Keratinocyte (primary cell): Measurements from ENCODE around the gene CTNND2. TPM values are rescaled to one million over a fixed set of nuclear protein-coding genes. Genes with fewer than 3 reads are reported as not detected.

Source experiments
- DNase-seq: peaks from one replicate; pipeline ENCODE4 v3.0.0-alpha.2; 2011; ENCODE audit warnings: low read depth, missing footprints, low spot score
- FAIRE-seq: peaks from 2 replicates; lab custom pipeline; 2011; peaks lifted over from hg19 to GRCh38; lab: Jason Lieb, UNC
- H2AFZ ChIP-seq: 2 replicates; pipeline ENCODE4 v1.6.0; 2012; ENCODE audit warnings: low read length, control low read depth, inconsistent platforms; ENCODE audit not compliant: control insufficient read depth
- H3K27ac ChIP-seq: 2 replicates; pipeline ENCODE4 v1.5.1; 2011; ENCODE audit warnings: low read length; ENCODE audit not compliant: control insufficient read depth, insufficient read depth
- H3K27me3 ChIP-seq: 3 replicates; pipeline ENCODE4 v1.6.0; 2011; ENCODE audit warnings: low read length; ENCODE audit not compliant: control insufficient read depth, insufficient read depth; ENCODE audit errors: extremely low read depth
- H3K36me3 ChIP-seq, 2 experiments: 2 replicates in 1 of 2; 3 replicates in 1 of 2; pipeline ENCODE4 v1.5.1; 2011; ENCODE audit warnings: low read length in 2 of 2, mild to moderate bottlenecking in 1 of 2; ENCODE audit not compliant: control insufficient read depth in 2 of 2, insufficient read depth in 2 of 2; ENCODE audit errors: extremely low read depth in 1 of 2
- H3K4me1 ChIP-seq: 3 replicates; pipeline ENCODE4 v1.5.1; 2011; ENCODE audit warnings: low read length; ENCODE audit not compliant: control insufficient read depth, insufficient read depth; ENCODE audit errors: extremely low read depth
- H3K4me2 ChIP-seq: 3 replicates; pipeline ENCODE4 v1.6.0; 2011; ENCODE audit warnings: low read depth, low read length; ENCODE audit not compliant: control insufficient read depth, insufficient read depth; ENCODE audit errors: extremely low read depth
- H3K4me3 ChIP-seq, 3 experiments: fragments of 200-600 bp in 1 of 3; sonication (generic) in 1 of 3; 2 replicates in 2 of 3; 3 replicates in 1 of 3; pipeline ENCODE4 v1.5.1; 2011 to 2016; ENCODE audit warnings: low read length in 3 of 3, mild to moderate bottlenecking in 3 of 3, control low read depth in 2 of 3, inconsistent platforms in 1 of 3, low read depth in 1 of 3, mixed read lengths in 1 of 3, mixed run types in 1 of 3, moderate library complexity in 1 of 3; ENCODE audit not compliant: control insufficient read depth in 2 of 3, insufficient read depth in 2 of 3; ENCODE audit errors: extremely low read depth in 1 of 3
- H3K79me2 ChIP-seq: 2 replicates; pipeline ENCODE4 v1.6.0; 2012; ENCODE audit warnings: low read length; ENCODE audit not compliant: control insufficient read depth, insufficient read depth
- H3K9ac ChIP-seq: 3 replicates; pipeline ENCODE4 v1.6.0; 2011; ENCODE audit warnings: low read length; ENCODE audit not compliant: control insufficient read depth, insufficient read depth; ENCODE audit errors: extremely low read depth
- H3K9me1 ChIP-seq: 3 replicates; pipeline ENCODE4 v1.6.0; 2011; ENCODE audit warnings: low read length; ENCODE audit not compliant: control insufficient read depth, insufficient read depth; ENCODE audit errors: extremely low read depth
- H3K9me3 ChIP-seq: 2 replicates; pipeline ENCODE4 v1.5.1; 2012; ENCODE audit warnings: low read depth, low read length; ENCODE audit not compliant: control insufficient read depth
- H4K20me1 ChIP-seq: 3 replicates; pipeline ENCODE4 v1.6.0; 2011; ENCODE audit warnings: low read length; ENCODE audit not compliant: control insufficient read depth, insufficient read depth; ENCODE audit errors: extremely low read depth
- CTCF ChIP-seq, 3 experiments: IDR thresholded peaks in 1 of 3; conservative IDR thresholded peaks in 1 of 3; optimal IDR thresholded peaks in 1 of 3; 2 replicates in 2 of 3; 3 replicates in 1 of 3; pipeline versions ENCODE3 to v1.5.1; 2011; ENCODE audit warnings: low read length in 3 of 3, mild to moderate bottlenecking in 3 of 3, moderate library complexity in 2 of 3, control low read depth in 1 of 3, inconsistent platforms in 1 of 3; ENCODE audit not compliant: insufficient read depth in 2 of 3; ENCODE audit errors: extremely low read depth in 1 of 3
- EZH2 ChIP-seq: IDR thresholded peaks from one replicate; pipeline ENCODE4 v1.6.1; 2012; ENCODE audit warnings: inconsistent platforms, mild to moderate bottlenecking, low read length, moderate library complexity
- dilution Hi-C: fragments of 300-500 bp; cut with MboI; formaldehyde crosslinking; loops from one replicate; pipeline ENCODE4 v1.7.0; 2020; ENCODE audit warnings: low sequenced_read_pairs; ENCODE audit not compliant: extremely low pct_ligation_motif_present
- polyA plus RNA-seq, 5 experiments: library from polyadenylated mRNA; depleted of rRNA in 3 of 5; stranded (reverse) in 3 of 5; stranded (forward) in 1 of 5; unstranded in 1 of 5; fragments of >200 nt; gene quantifications; 1 replicate in 1 of 5; 2 replicates in 3 of 5; 3 replicates in 1 of 5; pipeline versions ENCODE4 v1.2.1 to v1.2.3, GENCODE V29; 2011 to 2012; ENCODE audit warnings: missing spikeins in 2 of 5, low read depth in 1 of 5, low replicate concordance in 1 of 5

CTNND2 gene
- polyA plus RNA-seq, 1 donor (not counting 4 experiments of a cell fraction or from before 2014, with no cell fraction given), result not detected

- Histone ChIP-seq H3K4me3 (no peak overlapping the region), H2AFZ (no peak overlapping the region), H3K79me2 (no peaks in the 10 kb centered on the region), H3K9me1 (no peaks in the 10 kb centered on the region), H3K27ac (no peak overlapping the region), H3K27me3 (no peaks in the 10 kb centered on the region), H3K36me3 (no peaks in the 10 kb centered on the region), H4K20me1 (no peaks in the 10 kb centered on the region), H3K9me3 (no peaks in the 10 kb centered on the region), H3K4me2 (no peak overlapping the region), H3K9ac (no peak overlapping the region), H3K4me1 (no peaks in the 10 kb centered on the region)
- TF ChIP-seq CTCF (optimal IDR thresholded peaks at IDR 0.05 in 1 of 3, IDR thresholded peaks at IDR 0.05 in 1 of 3, conservative IDR thresholded peaks at IDR 0.05 in 1 of 3; ENCODE audit: extremely low read depth in 1 of 3, insufficient read depth in 2 of 3, low read length in 3 of 3), result no peak
- no peak for TF ChIP-seq EZH2
- FAIRE-seq (no peak), DNase-seq (no peak)
- dilution Hi-C loops, result no loop called here
Measured at GRCh38 chr5:11394933-11395332, 509.3 kb downstream of the CTNND2 start.

GRCh38 chr5:11390291-11390767 lies 513.9 kb downstream of the CTNND2 start:
- H3K9ac ChIP-seq, result no peak overlapping the region
- H3K36me3 ChIP-seq, result no peaks in the 10 kb centered on the region
- H3K27ac ChIP-seq, result no peak overlapping the region
- no peaks in the 10 kb centered on the region for H3K4me1 ChIP-seq
- TF ChIP-seq CTCF (optimal IDR thresholded peaks at IDR 0.05 in 1 of 3, IDR thresholded peaks at IDR 0.05 in 1 of 3, conservative IDR thresholded peaks at IDR 0.05 in 1 of 3; ENCODE audit: extremely low read depth in 1 of 3, insufficient read depth in 2 of 3, low read length in 3 of 3) (no peak), EZH2 (no peak)
- dilution Hi-C loops, result no loop called here
- DNase-seq (no peak), FAIRE-seq (no peak)
- H3K4me3 ChIP-seq, result no peak overlapping the region
- H2AFZ ChIP-seq, result no peak overlapping the region
- no peaks in the 10 kb centered on the region for H4K20me1 ChIP-seq
- H3K9me3 ChIP-seq, result no peaks in the 10 kb centered on the region
- peaks cover 17% of the 10 kb centered on the region for H3K27me3 ChIP-seq
- no peak overlapping the region for H3K4me2 ChIP-seq
- H3K9me1 ChIP-seq, result no peaks in the 10 kb centered on the region
- no peaks in the 10 kb centered on the region for H3K79me2 ChIP-seq
